ENCODE measurements around the gene TTC24. TPM values are rescaled to one million over a fixed set of nuclear protein-coding genes. Genes with fewer than 3 reads are reported as not detected.
"Not testable (repeated sequence)": the region's sequence is repeated elsewhere in the genome, so short reads cannot be mapped to it uniquely, and the experiment has no call there.

Gene TTC24
- polyA plus RNA-seq (2013, experiment 1 of 2; ENCODE audit: insufficient read length), result not detected
- not detected for polyA plus RNA-seq (2013, experiment 2 of 2; ENCODE audit: insufficient read length)

DNA sequence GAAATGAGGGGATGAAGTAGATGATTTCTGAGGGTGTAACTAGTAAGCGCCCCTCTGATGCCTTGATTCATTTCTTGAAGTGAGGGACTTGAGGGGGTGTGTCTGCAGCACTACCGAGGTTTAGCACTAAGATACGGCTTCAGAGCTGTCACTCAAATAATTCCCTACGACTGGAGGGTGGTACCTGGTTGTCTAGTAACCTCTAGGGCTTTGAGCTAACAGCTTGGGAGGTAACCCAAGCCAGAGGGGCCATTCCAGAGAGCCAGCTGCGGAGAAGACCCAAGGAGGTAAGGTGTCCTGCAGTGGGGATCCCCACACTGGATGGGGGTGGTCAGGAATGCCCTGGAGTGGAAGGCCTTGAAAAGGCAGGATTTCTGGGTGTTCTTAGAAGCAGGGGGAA is at the start of gene TTC24:
Gene TTC24, plus strand, starts transcription at position 252 of the 400 bp plus-strand sequence. CDS start 1,642 bp downstream, outside the sequence.
- DNase-seq, result no peak

DNA sequence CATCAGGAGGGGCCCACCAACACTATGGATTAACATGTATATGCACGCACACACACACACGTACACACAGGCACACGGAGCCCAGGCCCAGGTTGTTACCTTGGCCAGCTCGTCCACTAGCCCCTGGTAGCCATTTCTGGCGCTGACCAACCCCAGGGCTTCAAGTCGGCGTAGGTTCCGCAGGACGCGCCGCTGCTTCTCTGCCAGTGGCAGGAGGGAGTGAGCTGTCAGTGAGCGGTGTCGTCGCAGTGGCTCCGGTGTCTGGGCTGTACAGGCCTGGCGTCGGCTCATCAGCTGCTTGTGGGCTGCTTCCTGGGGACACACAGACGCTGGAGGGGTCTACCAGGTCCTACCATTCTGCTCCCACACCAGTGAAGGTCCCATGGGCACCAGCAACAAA is 49.5 kb upstream of the TTC24 start:
- DNase-seq, result no peak

DNA sequence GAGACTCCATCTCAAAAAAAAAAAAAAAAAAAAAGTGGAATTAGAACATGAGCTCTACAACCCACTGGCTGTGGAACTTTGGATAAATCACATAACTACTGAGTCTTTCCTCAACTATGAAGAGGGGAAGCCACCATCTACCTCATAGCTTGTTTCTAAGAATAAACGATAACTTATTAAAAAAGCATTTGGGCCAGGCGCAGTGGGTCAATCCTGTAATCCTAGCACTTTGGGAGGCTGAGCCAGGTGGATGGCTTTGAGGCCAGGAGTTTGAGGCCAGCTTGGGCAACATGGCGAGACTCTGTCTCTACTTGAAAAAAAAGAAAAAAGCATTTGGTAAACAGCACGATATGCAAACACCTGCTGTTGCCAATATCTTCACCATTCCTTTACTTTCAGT is 47.1 kb upstream of the TTC24 start:
- no peak for DNase-seq

DNA sequence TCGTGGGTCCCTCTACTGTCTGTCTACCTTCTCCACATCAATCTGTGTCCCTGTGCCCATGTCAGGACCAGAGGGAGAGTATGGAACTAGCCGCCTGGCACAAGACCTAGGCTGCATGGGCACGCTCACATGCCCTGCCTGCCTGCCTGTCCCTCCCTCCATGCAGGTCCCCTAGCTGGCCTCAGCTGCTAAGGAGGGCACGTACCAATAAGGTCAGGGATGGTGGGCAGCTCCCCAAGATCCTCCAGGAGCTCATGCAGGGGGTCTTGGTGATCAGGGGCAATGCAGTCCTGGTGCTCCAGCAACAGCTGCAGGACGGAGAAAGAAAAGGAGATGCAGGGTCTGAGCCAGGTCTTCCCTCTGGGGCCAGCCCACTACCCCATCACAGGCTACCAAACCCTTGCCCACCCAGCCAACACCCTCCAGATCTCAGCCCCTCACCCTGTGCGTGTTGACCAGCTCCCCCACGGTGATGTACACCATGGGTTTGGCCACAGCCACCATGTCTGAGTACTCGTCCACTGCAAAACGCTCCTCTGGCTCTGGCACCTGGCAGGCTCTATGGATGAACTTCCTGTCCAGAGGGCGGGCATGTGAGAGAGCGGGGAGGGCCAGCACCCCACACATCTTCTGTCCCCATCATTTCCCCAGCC is 45.8 kb upstream of the TTC24 start:
- DNase-seq, result no peak

DNA sequence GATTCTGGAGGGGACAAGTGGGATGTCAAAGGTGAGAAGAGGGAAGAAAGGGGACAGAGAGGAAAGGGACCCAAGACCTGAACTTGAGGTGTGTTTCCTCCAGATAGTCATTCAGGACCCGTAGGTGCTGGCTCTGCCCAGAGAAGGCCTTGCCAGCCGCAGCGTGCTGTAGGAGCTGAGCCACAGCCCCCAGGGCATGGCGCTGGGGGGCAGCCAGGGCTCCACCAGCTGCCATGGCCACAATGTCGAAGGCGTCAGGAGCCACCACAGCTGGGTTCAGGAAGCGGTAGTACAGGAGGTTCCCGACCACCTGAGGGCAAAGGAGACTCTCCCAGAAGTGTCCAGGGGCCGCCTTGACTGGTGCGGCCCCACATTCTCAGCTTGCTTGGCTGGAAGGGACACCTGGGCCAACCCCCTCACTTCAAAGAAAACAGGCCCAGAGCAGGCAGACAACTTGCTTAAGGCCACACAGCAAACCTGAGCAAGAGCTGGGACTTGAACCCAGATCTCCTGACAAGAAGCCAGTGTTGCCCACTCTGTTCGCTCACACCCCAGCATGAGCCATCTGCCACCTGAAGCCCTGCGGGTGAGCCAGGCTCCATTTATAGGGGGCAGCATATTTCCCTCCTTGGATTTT is 45.0 kb upstream of the TTC24 start:
- DNase-seq, result no peak

DNA sequence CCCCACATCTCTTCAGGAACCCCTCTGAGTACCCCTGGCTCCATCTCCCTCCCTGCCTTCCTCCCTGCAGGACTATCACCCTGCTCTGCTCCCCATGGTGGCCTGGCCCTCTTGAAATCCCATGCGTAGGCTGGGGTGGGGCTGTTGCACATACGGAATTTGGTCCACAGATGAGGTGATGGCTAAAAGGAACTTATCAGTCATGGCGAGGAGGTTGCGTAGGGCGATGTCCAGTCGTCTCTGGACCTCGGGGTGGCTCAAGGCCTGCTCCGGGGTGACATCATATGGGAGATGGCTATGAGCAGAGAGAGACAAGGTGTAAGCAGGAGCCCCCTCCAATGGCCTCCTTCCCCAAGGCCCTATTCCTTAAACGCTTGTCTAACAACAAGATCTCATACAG is 42.5 kb upstream of the TTC24 start:
- DNase-seq, result no peak

DNA sequence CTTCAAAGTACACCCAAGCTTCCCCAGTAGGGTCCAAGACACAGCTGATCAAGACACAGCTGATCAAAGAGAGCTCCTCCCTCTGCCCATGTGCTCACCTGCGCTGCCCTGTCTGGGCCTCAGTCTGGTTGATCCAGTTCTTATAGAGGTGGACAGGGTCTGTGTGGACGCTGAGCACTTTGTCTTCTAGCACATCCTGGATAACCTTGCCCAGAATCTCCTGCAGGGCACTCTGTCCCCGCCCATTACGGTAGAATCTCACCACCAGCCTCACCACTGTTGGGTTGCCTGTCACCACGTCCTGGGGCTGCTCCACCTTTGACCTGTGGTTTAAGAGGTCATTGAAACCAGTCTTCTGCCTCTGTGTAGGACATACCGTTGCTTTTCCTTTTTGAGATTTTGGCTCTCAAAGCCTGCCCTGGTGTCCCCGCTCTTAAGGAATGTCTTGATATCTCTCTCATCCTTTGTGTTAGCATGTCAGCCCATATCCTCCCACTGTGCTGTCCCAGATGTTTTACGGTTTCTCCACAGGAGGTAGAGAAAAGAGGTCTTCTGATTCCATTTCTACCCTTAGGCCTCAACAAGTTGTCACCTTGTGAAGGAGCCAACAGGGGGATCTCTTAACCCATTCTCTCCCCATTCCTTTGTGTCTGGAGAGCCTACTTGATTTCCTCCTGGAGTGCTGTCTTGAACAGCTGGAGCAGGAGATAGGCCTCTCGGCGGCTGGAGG is 40.6 kb upstream of the TTC24 start:
- DNase-seq, result no peak

DNA sequence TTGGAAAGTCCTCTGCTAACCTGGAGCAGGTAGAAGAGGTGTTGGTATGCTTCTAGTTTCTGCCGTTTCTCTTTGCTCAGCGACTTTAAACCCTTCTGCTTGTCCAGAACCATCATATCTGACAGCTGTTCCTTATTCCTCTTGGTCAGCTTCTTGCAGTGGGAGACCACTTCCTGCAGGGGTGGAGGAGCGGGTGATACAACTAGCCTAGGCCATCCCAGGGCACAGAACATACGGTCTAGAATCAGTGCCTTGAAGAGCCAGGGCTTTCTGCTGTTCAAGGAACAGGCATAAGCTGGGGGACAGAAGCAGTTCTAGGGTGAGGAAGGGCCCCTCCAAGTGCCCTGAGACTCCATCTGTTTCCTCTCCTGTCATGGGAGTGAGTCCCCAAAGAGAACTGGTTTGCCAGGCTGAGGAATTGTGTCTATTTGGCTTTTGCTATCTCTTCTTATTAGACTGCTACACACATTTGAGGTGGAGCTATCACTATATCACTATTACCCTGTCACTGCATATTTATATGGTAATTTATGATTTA is 39.6 kb upstream of the TTC24 start:
- no peak for DNase-seq

DNA sequence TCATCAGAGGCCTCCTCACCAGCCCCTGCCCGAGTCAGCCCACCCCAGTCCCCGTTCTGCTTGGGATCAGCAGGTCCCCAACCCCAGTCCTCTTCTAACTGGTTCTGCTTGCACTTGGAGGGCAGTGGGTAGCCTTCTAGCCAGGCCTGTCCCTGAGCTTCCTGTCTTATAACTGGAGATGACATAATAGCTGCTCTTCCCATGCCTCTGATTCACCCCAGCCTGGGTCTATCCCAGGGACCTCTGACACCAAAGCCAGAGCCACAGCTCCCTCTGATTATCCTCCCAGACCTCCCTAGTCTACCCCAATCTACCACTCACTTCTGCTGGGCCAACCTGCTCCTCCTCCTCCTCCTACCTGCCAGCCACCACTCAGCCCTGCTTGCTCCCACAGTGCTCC is 38.6 kb upstream of the TTC24 start:
- DNase-seq, result no peak

DNA sequence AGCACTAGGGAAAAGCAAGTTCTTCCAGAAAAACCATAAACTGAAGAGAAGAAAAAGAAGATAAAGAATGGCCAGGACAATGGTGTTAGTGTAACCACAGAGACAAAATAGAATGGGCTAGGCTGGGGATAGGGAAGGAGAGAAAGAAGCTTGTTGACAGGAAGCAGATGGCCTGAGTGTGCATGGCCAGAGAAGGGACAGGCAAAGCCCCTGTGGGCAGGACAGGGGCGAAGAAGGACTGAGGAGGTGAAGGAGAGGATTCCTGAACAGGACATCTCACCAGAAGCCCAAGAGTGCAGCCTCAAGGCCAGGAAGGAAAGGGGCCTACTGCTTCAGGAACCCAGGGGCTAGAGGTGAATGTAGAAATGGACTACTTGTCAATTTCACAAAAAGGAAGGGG is 36.5 kb upstream of the TTC24 start:
- no peak for DNase-seq

DNA sequence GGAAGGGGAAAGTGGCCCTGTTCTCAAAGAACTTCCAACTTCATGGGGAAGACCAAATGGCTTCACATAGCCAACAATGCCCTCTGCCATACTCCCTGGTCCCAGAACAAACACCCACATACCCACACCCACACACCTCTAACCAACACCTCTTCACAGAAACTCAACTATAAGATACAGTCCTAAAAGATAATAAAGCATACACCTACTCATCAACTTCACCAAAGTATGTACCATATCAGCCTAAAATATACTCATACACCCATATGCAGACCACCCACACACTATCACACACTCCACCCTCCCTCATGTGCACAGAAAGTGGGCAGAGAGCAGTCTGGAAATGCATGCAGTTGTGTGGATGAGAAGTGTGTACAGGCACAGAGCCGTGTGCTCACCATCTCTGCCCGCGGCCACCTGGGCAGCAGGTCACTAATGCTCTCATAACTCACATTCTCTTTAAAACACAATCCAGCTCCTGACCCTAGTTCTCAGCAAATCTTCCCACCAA is 34.9 kb upstream of the TTC24 start:
- no peak for DNase-seq

DNA sequence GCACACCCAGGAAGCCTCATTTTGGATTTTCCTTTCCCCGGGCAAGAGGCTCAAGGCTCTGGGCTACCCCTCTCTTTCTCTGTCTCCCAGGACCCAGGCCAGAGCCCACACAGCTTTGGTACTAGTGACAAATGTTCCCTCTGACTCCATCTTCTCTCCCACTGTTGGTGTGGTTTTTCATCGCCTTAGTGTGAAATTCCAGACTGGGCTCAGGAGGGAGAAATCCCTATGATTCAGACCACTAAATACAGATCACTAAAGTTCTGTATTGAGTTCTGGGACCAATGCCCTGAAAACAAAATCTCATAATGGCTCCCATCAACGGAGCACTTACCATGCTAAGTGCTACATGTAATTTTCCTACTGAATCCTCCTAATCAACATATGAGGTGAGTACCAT is 33.3 kb upstream of the TTC24 start:
- no peak for DNase-seq

DNA sequence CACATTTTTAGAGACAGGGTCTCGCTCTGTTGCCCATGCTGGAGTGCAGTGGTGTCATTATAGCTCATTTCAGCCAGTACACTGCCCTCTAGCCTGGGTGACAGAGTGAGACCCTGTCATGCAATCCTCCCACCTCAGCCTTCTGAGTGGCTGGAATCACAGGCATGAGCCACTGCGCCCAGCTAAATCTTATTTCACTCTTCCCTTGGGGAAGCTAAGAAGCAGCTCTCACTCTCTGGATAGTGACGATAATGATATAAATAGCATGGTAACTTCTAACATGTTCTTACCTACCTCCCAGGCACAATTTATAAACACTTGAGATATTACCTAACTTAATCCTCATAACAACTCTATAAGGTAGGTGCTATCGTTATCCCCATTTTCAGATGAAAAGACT is 32.1 kb upstream of the TTC24 start:
- no peak for DNase-seq

DNA sequence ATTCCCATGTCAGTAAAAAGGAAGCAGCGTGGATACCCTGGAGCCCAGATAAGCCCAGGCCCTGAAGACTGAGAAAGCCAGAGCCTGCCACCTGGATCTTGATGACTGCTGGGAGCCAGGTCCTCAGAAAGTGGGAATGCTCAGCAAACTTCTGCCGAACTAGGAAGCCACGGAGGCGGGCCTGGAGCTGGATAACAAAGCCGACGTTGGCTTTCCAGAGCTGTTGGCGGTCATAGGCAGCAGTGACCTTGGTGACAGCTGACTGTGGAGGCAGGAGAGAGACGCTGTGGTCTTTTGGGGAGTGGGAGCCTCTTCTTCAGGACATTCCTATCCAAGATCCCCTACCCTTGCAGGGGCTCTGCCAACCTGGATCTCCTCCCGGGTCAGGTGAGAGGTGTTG is 31.5 kb upstream of the TTC24 start:
- DNase-seq, result no peak

DNA sequence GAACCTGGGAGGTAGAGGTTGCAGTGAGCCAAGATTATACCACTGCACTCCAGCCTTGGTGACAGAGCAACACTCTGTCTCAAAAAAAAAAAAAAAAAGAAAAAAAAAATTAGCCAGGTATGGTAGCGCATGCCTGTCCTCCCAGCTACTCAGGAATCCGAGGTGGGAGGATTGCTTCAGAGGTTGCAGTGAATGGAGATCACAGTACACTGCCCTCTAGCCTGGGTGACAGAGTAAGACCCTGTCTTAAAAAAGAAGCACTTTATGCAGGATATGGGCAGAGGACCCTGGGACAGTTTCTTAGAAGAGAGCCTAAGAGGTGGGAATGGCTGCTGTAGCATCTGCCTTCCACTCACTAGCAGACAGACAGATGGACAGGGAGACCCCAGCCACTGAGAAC is 30.1 kb upstream of the TTC24 start:
- no peak for DNase-seq

DNA sequence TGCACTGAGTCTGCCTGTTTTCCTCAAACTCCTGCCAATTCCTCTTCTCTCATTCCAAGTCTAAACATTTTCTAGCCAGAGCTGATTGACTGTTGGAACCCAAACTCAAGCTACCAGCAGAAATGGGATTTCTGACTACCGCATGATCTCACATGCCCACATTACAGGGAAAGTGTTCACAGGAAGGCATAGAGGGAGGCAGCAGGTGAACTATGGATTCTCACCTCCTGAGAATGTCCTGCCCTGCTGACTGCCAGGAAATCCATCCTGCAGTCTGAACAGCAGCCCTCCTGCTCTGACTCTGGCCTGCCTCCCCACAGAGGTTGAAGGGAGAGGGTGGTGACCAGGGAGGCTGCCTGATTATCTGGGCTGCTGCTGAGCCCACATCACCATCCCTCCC is 29.7 kb upstream of the TTC24 start:
- DNase-seq, result no peak

DNA sequence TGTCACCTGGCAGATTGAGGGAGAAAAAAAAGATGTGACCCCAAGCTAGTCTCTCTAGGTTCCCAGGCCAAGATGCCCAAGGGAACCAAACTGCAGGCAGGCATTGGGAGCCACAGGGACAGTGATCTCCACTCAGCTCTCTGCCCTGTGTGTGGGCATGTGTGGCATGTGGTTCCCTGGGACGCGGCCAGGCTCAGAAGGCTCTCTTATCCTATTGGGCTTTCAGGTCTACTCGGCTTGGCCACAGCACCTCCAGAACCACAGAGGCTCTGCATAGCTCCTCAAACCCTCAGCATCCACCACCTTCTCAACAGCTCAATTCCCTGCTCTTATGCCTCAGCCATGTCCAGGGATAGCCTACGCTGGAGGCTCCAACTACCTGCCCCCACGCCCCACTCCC is 29.2 kb upstream of the TTC24 start:
- no peak for DNase-seq

DNA sequence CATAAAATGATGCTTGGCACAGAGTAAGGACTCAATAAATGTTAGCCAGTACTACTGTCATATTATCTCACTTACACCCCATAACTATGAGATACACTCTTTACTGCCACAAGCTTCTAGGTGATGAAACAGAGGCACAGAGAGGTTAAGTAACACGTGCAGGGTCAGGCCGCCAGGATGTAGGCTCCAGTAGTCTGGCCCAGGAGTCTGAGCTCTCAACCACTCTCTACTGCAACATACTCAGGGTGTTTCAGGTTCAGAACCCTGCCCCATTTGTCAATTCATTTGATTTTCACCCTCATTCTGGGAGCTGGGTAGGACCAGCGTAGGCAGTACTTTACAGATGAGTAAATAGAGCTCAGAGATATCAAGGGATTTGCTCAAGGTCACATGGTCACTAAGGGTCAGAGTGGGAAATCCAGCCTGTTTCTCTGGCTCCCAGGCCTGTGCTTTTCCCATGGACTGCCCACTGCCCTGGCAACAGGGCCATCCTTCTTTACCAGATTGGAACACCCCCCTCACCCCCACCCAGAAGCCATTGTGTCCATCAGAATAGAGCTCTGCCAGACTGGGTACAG is 28.4 kb upstream of the TTC24 start:
- DNase-seq, result no peak

DNA sequence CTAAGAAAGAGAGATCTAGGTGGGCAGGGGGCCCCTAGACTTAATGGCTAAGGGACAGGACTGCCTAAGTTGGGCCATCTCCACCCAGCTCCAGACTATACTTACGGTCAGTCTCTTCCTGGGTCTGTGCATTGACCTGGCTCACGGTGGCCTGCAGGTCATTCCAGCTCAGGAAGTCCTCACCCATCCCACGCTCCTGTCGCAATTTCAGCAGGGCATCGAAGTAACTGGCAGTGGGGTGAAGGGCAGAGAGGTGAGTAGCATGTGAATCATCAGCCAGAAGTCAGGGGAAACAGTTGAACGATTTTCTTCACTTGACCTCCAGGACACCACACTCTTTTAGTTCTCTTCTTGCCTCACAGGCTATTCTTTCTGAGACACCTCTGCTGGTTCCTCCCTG is 27.7 kb upstream of the TTC24 start:
- DNase-seq, result no peak

DNA sequence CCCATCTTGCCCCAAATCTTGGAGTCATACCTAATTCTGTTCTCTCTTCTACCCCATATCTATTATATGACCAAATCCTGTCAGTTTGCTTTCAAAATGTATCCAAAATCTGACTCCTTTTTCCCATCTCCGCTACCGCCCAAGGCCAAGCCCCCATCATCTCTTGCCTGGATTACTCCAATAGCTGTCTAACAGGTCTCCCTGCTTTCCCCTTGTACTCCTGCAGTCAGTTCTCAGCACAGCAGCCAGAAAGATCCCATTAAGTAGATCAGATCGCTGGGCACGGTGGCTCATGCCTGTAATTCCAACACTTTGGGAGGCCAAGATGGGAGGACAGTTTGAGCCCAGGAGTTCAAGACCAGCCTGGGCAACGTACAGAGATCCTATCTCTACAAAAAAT is 27.0 kb upstream of the TTC24 start:
- DNase-seq, result no peak

DNA sequence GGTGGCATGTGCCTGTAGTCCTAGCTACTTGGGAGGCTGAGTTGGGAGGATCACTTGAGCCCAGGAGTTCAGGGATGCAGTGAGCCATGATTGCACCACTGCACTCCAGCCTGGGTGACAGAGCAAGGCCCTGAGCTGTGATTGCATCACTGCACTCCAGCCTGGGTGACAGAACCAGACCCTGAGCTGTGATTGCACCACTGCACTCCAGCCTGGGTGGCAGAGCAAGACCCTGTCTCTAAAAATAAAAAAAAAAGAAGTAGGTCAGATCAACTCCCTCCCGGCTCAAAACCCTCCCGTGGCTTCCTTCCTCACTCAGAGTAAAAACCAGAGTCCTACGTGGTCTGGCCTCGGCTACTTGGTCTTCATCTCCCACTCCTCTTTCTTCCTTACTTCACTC is 26.6 kb upstream of the TTC24 start:
- not testable (repeated sequence) for DNase-seq

DNA sequence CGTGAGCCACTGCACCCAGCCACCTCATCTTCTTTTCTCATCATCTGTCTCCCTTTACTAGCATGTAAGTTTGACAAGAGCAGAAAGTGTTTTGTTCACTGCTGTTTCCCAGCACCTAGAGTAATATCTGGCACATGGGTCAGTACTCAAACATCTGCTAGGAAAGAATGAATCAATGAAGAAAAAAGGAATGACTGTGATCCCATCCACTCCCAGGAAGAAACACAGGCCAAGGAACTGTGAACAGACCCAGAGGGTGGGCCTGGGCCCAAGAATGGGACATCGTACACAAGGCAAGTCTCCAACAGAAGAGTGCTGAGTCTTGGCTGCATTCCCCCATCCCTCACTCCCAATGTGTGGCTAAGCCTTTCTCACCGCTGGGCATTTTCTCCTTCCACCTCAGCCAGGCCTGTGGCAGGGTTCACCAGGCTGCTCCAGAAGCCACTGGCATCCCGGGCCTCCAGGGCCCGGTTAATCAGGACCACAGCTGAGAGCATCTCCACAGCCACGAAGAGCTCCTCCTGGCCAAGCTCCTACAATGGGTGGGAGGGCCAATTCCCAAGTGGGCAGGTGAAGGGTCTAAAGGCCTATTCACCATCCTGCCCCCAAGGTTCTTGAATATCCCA is 25.6 kb upstream of the TTC24 start:
- DNase-seq, result no peak

DNA sequence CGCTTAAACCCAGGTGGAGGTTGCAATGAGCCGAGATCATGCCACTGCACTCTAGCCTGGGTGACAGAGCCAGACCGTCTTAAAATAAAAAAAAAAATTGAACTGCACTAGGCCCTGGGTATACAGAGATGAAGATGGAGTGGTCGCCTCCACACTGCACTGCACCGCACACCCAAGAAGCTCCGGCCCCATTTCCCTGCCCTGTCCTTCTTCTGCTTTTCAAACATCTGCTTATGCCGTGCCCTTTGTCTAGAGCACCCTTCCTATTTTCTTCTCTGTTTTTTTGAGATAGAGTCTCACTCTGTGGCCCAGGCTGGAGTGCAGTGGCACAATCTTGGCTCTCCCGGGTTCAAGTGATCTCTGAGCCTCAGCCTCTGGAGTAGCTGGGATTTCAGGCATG is 24.6 kb upstream of the TTC24 start:
- DNase-seq, result no peak

Data from fibroblast of skin of back (primary cell).